Keratinocyte (primary cell): ENCODE results near the gene IFT43. TPM values are rescaled to one million over a fixed set of nuclear protein-coding genes. Genes with fewer than 3 reads are reported as not detected.

Experiments used
- DNase-seq: peaks from one replicate; pipeline ENCODE4 v3.0.0-alpha.2; 2011; ENCODE audit warnings: low read depth, missing footprints, low spot score
- FAIRE-seq: peaks from 2 replicates; lab custom pipeline; 2011; peaks lifted over from hg19 to GRCh38; lab: Jason Lieb, UNC
- H2AFZ ChIP-seq: 2 replicates; pipeline ENCODE4 v1.6.0; 2012; ENCODE audit warnings: low read length, control low read depth, inconsistent platforms; ENCODE audit not compliant: control insufficient read depth
- H3K27ac ChIP-seq: 2 replicates; pipeline ENCODE4 v1.5.1; 2011; ENCODE audit warnings: low read length; ENCODE audit not compliant: control insufficient read depth, insufficient read depth
- H3K27me3 ChIP-seq: 3 replicates; pipeline ENCODE4 v1.6.0; 2011; ENCODE audit warnings: low read length; ENCODE audit not compliant: control insufficient read depth, insufficient read depth; ENCODE audit errors: extremely low read depth
- H3K36me3 ChIP-seq, 2 experiments: 2 replicates in 1 of 2; 3 replicates in 1 of 2; pipeline ENCODE4 v1.5.1; 2011; ENCODE audit warnings: low read length in 2 of 2, mild to moderate bottlenecking in 1 of 2; ENCODE audit not compliant: control insufficient read depth in 2 of 2, insufficient read depth in 2 of 2; ENCODE audit errors: extremely low read depth in 1 of 2
- H3K4me1 ChIP-seq: 3 replicates; pipeline ENCODE4 v1.5.1; 2011; ENCODE audit warnings: low read length; ENCODE audit not compliant: control insufficient read depth, insufficient read depth; ENCODE audit errors: extremely low read depth
- H3K4me2 ChIP-seq: 3 replicates; pipeline ENCODE4 v1.6.0; 2011; ENCODE audit warnings: low read depth, low read length; ENCODE audit not compliant: control insufficient read depth, insufficient read depth; ENCODE audit errors: extremely low read depth
- H3K4me3 ChIP-seq, 3 experiments: fragments of 200-600 bp in 1 of 3; sonication (generic) in 1 of 3; 2 replicates in 2 of 3; 3 replicates in 1 of 3; pipeline ENCODE4 v1.5.1; 2011 to 2016; ENCODE audit warnings: low read length in 3 of 3, mild to moderate bottlenecking in 3 of 3, control low read depth in 2 of 3, inconsistent platforms in 1 of 3, low read depth in 1 of 3, mixed read lengths in 1 of 3, mixed run types in 1 of 3, moderate library complexity in 1 of 3; ENCODE audit not compliant: control insufficient read depth in 2 of 3, insufficient read depth in 2 of 3; ENCODE audit errors: extremely low read depth in 1 of 3
- H3K79me2 ChIP-seq: 2 replicates; pipeline ENCODE4 v1.6.0; 2012; ENCODE audit warnings: low read length; ENCODE audit not compliant: control insufficient read depth, insufficient read depth
- H3K9ac ChIP-seq: 3 replicates; pipeline ENCODE4 v1.6.0; 2011; ENCODE audit warnings: low read length; ENCODE audit not compliant: control insufficient read depth, insufficient read depth; ENCODE audit errors: extremely low read depth
- H3K9me1 ChIP-seq: 3 replicates; pipeline ENCODE4 v1.6.0; 2011; ENCODE audit warnings: low read length; ENCODE audit not compliant: control insufficient read depth, insufficient read depth; ENCODE audit errors: extremely low read depth
- H3K9me3 ChIP-seq: 2 replicates; pipeline ENCODE4 v1.5.1; 2012; ENCODE audit warnings: low read depth, low read length; ENCODE audit not compliant: control insufficient read depth
- H4K20me1 ChIP-seq: 3 replicates; pipeline ENCODE4 v1.6.0; 2011; ENCODE audit warnings: low read length; ENCODE audit not compliant: control insufficient read depth, insufficient read depth; ENCODE audit errors: extremely low read depth
- CTCF ChIP-seq, 3 experiments: IDR thresholded peaks in 1 of 3; conservative IDR thresholded peaks in 1 of 3; optimal IDR thresholded peaks in 1 of 3; 2 replicates in 2 of 3; 3 replicates in 1 of 3; pipeline versions ENCODE3 to v1.5.1; 2011; ENCODE audit warnings: low read length in 3 of 3, mild to moderate bottlenecking in 3 of 3, moderate library complexity in 2 of 3, control low read depth in 1 of 3, inconsistent platforms in 1 of 3; ENCODE audit not compliant: insufficient read depth in 2 of 3; ENCODE audit errors: extremely low read depth in 1 of 3
- EZH2 ChIP-seq: IDR thresholded peaks from one replicate; pipeline ENCODE4 v1.6.1; 2012; ENCODE audit warnings: inconsistent platforms, mild to moderate bottlenecking, low read length, moderate library complexity
- dilution Hi-C: fragments of 300-500 bp; cut with MboI; formaldehyde crosslinking; loops from one replicate; pipeline ENCODE4 v1.7.0; 2020; ENCODE audit warnings: low sequenced_read_pairs; ENCODE audit not compliant: extremely low pct_ligation_motif_present
- polyA plus RNA-seq, 5 experiments: library from polyadenylated mRNA; depleted of rRNA in 3 of 5; stranded (reverse) in 3 of 5; stranded (forward) in 1 of 5; unstranded in 1 of 5; fragments of >200 nt; gene quantifications; 1 replicate in 1 of 5; 2 replicates in 3 of 5; 3 replicates in 1 of 5; pipeline versions ENCODE4 v1.2.1 to v1.2.3, GENCODE V29; 2011 to 2012; ENCODE audit warnings: missing spikeins in 2 of 5, low read depth in 1 of 5, low replicate concordance in 1 of 5

IFT43 gene
- polyA plus RNA-seq, 1 donor (not counting 4 experiments of a cell fraction or from before 2014, with no cell fraction given), result 41.6 TPM

GRCh38 chr14:75959031-75959430 is 26.5 kb upstream of the IFT43 start:
- TF ChIP-seq CTCF (optimal IDR thresholded peaks at IDR 0.05 in 1 of 3, IDR thresholded peaks at IDR 0.05 in 1 of 3, conservative IDR thresholded peaks at IDR 0.05 in 1 of 3; ENCODE audit: extremely low read depth in 1 of 3, insufficient read depth in 2 of 3, low read length in 3 of 3) (no peak), EZH2 (no peak)
- Histone ChIP-seq H4K20me1 (no peaks in the 10 kb centered on the region), H3K9me3 (no peaks in the 10 kb centered on the region), H3K9ac (no peak overlapping the region), H3K4me3 (no peak overlapping the region), H3K4me1 (no peaks in the 10 kb centered on the region), H3K27me3 (no peaks in the 10 kb centered on the region), H2AFZ (no peak overlapping the region), H3K9me1 (no peaks in the 10 kb centered on the region), H3K27ac (no peak overlapping the region), H3K36me3 (no peaks in the 10 kb centered on the region), H3K4me2 (no peak overlapping the region), H3K79me2 (no peaks in the 10 kb centered on the region)
- FAIRE-seq, result no peak
- no peak for DNase-seq
- dilution Hi-C loops, result no loop called here

- no peak overlapping the region for H3K4me2 ChIP-seq
- TF ChIP-seq EZH2 (no peak), CTCF (optimal IDR thresholded peaks at IDR 0.05 in 1 of 3, IDR thresholded peaks at IDR 0.05 in 1 of 3, conservative IDR thresholded peaks at IDR 0.05 in 1 of 3; ENCODE audit: extremely low read depth in 1 of 3, insufficient read depth in 2 of 3, low read length in 3 of 3) (no peak)
- H3K9me3 ChIP-seq, result no peaks in the 10 kb centered on the region
- H3K4me1 ChIP-seq, result no peaks in the 10 kb centered on the region
- DNase-seq (no peak), FAIRE-seq (no peak)
- H3K79me2 ChIP-seq, result no peaks in the 10 kb centered on the region
- H4K20me1 ChIP-seq, result no peaks in the 10 kb centered on the region
- H3K9me1 ChIP-seq, result no peaks in the 10 kb centered on the region
- H2AFZ ChIP-seq, result no peak overlapping the region
- H3K27me3 ChIP-seq, result no peaks in the 10 kb centered on the region
- H3K9ac ChIP-seq, result no peak overlapping the region
- dilution Hi-C loops, result no loop called here
- no peak overlapping the region for H3K27ac ChIP-seq
- H3K4me3 ChIP-seq, result no peak overlapping the region
- H3K36me3 ChIP-seq, result no peaks in the 10 kb centered on the region
Observed at GRCh38 chr14:75960231-75960630, 25.3 kb upstream of the IFT43 start.
